K562 treated with DMSO at 1 percent for 48 hours (cell line): ENCODE results near the gene CDC42EP2. TPM values are rescaled to one million over a fixed set of nuclear protein-coding genes. Genes with fewer than 3 reads are reported as not detected.

Experiments
- total RNA-seq: library from RNA; unstranded; fragments of 300-600 nt; gene quantifications from 2 replicates; pipeline ENCODE4 v1.2.3, GENCODE V29; 2022; ENCODE audit warnings: low replicate concordance; ENCODE audit errors: extremely low read depth

CDC42EP2 gene, protein sequence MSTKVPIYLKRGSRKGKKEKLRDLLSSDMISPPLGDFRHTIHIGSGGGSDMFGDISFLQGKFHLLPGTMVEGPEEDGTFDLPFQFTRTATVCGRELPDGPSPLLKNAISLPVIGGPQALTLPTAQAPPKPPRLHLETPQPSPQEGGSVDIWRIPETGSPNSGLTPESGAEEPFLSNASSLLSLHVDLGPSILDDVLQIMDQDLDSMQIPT
- total RNA-seq: not detected in 2 replicates

DNA sequence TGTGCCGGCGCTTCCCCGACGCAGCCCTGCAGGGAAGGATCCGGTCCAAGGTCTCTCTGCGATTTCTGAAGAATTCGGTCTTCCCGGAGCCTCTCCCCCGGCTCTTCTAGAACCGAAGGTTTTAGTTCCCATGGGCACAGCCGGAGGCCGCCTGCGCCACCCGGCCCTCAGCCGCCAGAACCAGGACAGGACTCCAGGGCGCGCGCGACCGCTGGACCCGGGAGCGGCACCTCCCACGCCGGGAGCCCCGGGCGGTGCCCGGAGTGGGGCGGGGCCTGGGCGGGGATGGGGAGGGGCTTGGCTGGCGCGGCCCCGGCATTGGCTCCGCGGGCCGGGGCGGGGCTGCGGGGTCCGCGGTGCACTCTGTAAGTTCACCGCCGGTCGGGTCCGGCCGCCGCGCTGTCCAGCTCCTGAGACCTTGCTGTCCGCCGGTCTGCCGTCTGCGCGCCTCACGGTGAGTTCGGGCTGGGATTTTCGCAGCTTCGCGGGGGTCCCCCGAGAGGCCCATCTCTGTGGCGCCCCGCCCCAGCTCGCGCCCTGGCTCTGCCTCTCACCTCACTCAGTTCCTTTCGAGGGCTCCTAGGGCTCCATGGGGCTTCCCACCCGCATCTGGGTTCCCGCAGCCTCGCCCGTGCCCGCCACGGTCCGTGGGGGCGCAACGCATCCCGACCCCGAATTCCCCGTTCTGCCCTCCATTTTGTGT, at the start of gene CDC42EP2:
Gene CDC42EP2, plus strand, starts transcription at position 366 of the 703 bp plus-strand sequence. CDS start 6,033 bp downstream, outside the sequence.

GRCh38 chr11:65354265-65355012, 39.8 kb downstream of the CDC42EP2 start, which contains the start of gene TIGD3:
TSS of gene TIGD3 (plus strand) at chr11:65354751. CDS start at chr11:65355809, 1,058 bp downstream.

Other genes starting within 250 kb of the CDC42EP2 start
- not detected in 2 replicates for gene CDCA5, start 230.8 kb upstream of the CDC42EP2 start, total RNA-seq
- not detected in 2 replicates for gene ZFPL1, start 230.6 kb upstream of the CDC42EP2 start, total RNA-seq
- not detected in 2 replicates for gene VPS51, start 218.7 kb upstream of the CDC42EP2 start, total RNA-seq
- gene TM7SF2, start 203.0 kb upstream of the CDC42EP2 start, total RNA-seq: not detected in 2 replicates
- gene ZNHIT2, start 197.2 kb upstream of the CDC42EP2 start, total RNA-seq: not detected in 2 replicates
- gene FAU, start 192.7 kb upstream of the CDC42EP2 start, total RNA-seq: not detected in 2 replicates
- gene MRPL49, start 192.5 kb upstream of the CDC42EP2 start, total RNA-seq: not detected in 2 replicates
- not detected in 2 replicates for gene SYVN1, start 180.3 kb upstream of the CDC42EP2 start, total RNA-seq
- gene SPDYC, start 144.6 kb upstream of the CDC42EP2 start, total RNA-seq: not detected in 2 replicates
- not detected in 2 replicates for gene CAPN1, start 132.9 kb upstream of the CDC42EP2 start, total RNA-seq
- not detected in 2 replicates for gene POLA2, start 52.9 kb upstream of the CDC42EP2 start, total RNA-seq
- gene DPF2, start 19.0 kb downstream of the CDC42EP2 start, total RNA-seq: 1,832 TPM in 1 of 2 replicates, not detected in the other
- not detected in 2 replicates for gene TIGD3, start 39.9 kb downstream of the CDC42EP2 start, total RNA-seq
- not detected in 2 replicates for gene SLC25A45, start 67.8 kb downstream of the CDC42EP2 start, total RNA-seq
- not detected in 2 replicates for gene FRMD8, start 71.8 kb downstream of the CDC42EP2 start, total RNA-seq
- gene NEAT1, start 107.9 kb downstream of the CDC42EP2 start, total RNA-seq: 149 TPM in 1 of 2 replicates, not detected in the other
- not detected in 2 replicates for gene MALAT1, start 184.2 kb downstream of the CDC42EP2 start, total RNA-seq
- not detected in 2 replicates for gene SCYL1, start 210.2 kb downstream of the CDC42EP2 start, total RNA-seq
- not detected in 2 replicates for gene LTBP3, start 243.5 kb downstream of the CDC42EP2 start, total RNA-seq